SK-N-DZ (cell line): ENCODE data around the gene MEDAG.

Source experiments
- DNase-seq: peaks from one replicate; pipeline ENCODE4 v3.0.0-alpha.2; 2015; ENCODE audit warnings: low spot score

MEDAG gene

GRCh38 chr13:30872685-30873461 lies 33.2 kb upstream of the MEDAG start:
- DNase-seq = no peak

GRCh38 chr13:30873499-30873898 lies 32.6 kb upstream of the MEDAG start:
- DNase-seq = no peak

DNA sequence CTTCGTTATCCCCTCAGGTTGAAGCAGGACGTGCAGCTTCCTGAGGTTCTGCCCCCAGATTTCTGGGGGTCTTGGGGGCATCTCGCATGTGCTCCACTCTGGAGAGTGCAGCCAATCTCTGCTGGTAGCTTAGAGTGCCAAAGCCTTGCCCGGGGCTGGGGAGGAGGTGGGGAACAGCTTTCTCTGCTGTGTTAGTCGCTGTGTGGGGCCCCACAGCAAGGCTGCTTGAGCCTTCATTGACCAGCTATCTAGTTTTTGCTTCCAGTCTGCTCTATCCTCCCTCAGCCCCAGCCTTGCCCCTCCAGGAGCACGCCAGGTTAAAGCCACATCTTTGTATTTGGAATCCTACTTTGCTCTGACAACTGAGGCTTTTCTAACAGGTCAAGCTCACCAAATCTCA lies 32.0 kb upstream of the MEDAG start:
- DNase-seq = no peak

- no peak for DNase-seq
These were observed 31.5 kb upstream of the MEDAG start for GRCh38 chr13:30874561-30874960.

DNA sequence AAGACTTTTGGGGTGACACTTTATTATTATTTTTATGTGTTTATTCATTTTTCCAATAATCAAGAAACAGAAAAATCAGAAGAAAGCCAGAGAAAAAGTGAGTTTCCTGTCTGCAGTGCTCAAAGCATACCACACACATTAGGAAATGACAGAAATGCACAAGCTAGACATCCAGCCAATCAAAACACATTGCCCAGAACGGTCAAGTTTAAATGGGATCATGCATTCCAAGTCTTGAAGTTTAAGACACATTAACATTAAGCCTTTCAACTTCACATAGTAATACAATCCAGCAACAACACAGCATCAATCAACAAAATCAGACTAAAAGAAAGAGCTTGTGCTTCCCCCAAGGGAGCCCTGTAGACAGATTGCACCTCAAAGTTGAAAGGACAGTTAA lies 28.7 kb upstream of the MEDAG start:
- no peak for DNase-seq

DNA sequence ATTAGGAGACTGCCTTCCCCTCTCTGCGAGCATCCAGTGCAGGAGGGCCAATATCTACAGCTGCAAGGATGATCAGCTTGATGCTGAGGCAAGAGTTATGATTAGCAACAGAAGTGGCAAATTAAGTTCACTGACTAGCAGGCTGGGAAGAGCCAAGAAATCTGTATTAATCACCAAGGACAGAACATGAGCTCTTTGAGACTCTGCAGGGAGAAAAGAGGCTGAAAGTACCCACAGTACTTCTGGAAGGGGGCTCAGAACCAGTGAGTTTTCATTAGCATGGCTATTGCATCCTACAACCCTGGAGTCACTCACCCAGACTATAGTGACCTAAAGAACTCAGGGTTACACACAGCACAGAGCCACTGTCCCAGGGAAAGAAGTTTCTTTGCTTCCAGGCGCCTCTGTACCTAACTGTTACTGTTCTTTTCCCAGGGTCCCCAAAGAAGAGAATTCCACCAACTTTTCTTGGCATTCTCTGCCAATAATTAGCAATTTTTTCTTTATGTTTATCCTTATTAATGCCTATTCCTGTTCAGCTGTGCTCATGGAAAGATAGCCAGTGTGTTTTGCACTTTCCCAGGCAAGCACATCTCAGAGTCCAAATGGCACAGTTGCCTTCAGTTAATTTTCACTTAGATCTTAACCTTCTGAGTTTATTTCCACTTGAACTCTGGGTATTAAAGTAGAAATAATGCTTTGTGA lies 25.8 kb upstream of the MEDAG start:
- no peak for DNase-seq

DNA sequence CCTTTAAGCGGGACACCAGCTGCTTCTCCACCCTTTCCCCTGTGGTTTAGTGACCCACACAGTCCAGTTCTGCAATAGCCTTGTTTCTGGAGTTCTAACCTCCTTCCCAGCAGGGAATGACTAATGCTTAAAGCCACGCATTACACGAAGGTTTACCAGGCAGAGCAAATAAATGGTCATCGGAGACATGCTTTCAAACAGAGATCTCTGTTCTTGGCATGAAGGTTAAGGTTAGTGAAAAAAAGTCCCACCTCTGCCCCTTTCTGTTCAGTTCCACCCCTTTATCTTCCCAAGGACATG lies 25.3 kb upstream of the MEDAG start:
- no peak for DNase-seq

DNA sequence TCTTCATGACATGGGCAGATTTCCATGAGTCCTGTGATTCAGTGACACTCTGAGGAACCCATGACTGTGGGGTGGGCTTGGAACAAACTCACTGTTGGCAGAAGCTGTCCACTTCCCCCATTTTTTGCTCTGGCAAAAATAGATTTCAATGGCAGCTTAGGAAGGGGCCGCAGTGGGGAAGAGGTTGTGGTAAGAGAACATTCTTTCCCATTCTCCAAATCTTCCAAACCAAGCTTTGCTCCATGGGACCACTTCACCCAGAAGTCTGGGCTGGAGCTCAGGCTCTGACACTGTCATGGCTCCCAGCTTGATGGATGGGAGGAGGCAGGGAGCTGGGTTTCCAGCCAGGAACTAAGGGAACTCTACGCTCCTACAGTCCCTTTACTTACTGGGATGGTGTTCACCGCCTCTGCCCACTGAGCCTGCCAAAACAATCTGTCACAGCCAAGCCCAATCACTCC lies 24.9 kb upstream of the MEDAG start:
- no peak for DNase-seq

DNA sequence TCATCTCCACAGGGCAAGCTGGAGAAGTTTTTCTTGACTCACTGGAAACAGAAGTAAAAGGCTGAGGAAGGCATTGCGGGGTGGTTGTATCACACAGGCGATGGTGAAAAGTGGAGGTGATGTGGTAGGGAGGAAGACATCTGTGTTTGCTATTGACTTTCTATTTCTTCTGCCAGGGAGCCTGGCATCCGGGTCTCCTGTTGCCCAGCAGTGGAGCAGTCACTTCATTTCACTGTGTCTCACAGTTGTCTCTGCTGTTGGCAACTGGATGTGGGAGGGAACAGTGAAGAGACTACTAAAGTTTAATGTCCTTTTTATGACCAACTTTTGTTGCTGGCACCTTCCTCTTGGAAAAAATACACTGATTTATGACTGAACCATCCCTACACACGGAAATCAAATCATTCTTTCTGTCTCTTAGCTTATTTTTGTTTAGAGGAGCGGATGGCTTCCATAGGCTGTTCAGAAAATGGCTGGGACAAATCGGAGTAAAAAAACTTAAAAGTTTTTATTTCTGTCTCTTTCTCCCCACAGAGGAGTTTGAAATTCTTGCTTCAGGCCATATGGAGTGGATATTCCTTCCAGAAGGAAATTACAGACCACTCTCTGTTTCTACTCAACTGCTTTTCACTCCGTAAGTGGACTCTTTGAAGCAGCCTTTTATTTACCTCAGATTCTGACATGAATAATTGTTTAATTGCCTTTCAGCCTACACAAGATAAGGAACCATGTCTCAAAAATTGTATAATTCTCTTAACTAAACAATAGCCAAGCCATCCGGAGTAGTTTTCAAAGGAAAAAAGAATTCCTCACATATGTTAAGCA lies 23.8 kb upstream of the MEDAG start:
- DNase-seq = no peak

- no peak for DNase-seq
These were observed 22.9 kb upstream of the MEDAG start for GRCh38 chr13:30882996-30883766.

GRCh38 chr13:30884543-30884942 lies 21.5 kb upstream of the MEDAG start:
- no peak for DNase-seq

- no peak for DNase-seq
These were observed 16.8 kb upstream of the MEDAG start for GRCh38 chr13:30889196-30889690.

GRCh38 chr13:30892966-30893365 lies 13.1 kb upstream of the MEDAG start:
- DNase-seq = no peak

DNA sequence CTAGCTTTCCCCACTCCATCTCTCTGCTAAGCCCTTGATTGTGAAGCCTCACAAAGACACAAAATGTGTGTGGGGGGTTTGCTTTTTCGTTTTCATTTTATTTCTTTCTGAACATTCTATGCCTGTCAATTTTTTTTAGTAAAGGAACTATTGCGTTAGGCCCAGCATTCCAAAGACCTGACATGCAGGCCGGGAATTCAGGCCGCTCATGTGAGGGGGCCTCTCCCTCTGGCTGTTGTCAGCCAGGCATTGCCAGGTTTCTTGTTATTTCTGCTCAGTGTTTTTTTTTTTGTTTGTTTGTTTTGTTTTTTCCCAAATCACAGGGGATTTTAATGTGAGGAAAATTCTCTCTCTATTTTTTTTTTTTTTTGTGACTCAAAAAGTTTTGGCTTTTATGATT lies 10.3 kb upstream of the MEDAG start:
- DNase-seq = no peak

- DNase-seq = no peak
These were observed 8.0 kb upstream of the MEDAG start for GRCh38 chr13:30898070-30898469.

- no peak for DNase-seq
These were observed 7.3 kb upstream of the MEDAG start for GRCh38 chr13:30898678-30899241.

DNA sequence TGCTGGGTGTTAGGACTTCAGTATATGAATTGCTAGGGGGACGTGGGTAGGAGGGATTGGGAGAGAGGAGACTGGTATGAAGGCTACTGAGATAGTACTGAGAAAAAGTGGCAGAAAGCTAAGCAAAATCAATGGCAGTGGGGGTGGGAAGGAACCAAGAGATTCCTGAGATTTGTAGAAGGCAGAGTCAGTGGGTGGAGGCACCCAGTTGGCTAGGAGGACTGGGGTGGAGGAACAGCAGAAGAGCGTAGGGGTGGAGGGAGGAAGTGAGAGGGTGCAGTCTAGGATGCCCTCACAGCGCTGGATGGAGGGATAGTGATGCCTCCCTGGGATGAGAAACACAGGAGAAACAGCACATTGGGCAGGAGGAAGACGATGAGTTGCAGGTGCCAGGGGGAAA lies 5.6 kb upstream of the MEDAG start:
- DNase-seq = no peak

DNA sequence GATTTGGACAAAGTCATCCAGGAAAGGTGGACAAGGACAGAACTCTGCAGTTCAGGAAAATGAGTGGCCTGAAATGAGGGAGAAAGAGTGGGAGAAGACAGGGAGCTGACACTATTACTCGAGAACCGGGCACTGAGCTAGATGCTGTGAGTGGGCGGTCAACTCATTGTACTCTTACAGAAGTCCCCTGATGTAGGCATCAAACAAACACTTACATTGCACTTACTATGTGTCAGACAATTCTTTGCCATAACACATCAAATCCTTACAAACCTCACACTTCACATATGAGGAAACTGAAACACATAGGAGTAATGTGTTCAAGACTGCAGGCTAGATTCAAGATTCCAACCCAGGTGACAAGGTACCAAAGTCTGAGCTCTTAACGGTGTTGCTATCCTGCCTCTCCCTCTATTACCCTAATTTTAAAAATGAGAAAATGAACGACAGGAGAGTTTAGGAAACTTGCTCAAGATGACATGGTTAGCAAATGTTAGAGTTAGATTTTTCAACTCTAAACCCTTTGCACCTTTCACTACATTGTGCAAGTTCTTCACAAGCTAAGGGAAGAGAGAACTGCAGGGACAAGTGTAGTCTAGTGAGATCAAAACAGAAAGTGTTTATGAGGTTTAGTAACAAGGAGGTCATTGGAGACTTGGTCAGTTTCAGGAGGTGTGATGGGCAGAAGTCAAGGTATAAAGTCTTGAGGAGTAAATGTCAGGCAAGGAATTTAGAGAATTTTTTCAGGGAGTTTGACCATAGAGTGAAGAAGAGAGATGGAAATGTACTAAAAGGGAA lies 4.9 kb upstream of the MEDAG start:
- no peak for DNase-seq

GRCh38 chr13:30904043-30904442 lies 2.0 kb upstream of the MEDAG start:
- no peak for DNase-seq

DNA sequence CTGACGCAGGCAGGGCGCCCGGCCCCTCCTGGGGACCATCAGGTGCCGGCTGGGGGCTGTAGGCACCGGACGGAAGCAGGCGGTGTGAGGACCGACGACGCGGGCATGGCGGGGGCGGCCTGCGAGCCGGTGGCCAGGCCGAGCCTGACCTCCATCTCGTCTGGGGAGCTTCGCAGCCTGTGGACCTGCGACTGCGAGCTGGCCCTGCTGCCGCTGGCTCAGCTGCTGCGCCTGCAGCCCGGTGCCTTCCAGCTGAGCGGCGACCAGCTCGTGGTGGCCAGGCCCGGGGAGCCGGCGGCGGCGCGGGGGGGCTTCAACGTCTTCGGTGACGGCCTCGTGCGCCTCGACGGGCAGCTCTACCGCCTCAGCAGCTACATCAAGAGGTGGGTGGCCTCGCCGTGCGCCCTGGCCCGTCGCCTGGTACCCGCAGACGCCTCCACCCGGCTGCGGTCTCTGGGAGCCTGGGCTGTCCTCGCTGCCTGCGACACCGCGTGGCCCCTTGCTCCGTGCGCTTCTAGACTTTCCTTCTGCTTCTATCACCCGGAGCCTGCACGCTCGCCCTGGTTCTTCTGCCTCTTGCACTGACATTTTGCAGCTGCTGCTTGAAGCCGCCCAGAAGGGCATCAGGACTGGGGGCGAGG lies 460 bp downstream of the MEDAG start:
- no peak for DNase-seq
